Progenitor cell of endocrine pancreas (in vitro differentiated cells): ENCODE measurements around the gene ZDHHC8. TPM values are rescaled to one million over a fixed set of nuclear protein-coding genes. Genes with fewer than 3 reads are reported as not detected.

Source experiments
- DNase-seq: peaks from one replicate; pipeline ENCODE4 v3.0.0; 2021; ENCODE audit warnings: low spot score; ENCODE audit not compliant: unreplicated experiment
- H3K27ac Mint-ChIP-seq: 2 replicates; pipeline ENCODE4 v1.8.0; 2021; ENCODE audit warnings: mild to moderate bottlenecking, moderate library complexity, mixed read lengths
- H3K27me3 Mint-ChIP-seq: 2 replicates; pipeline ENCODE4 v1.8.0; 2021; ENCODE audit warnings: mixed read lengths
- H3K36me3 Mint-ChIP-seq: 2 replicates; pipeline ENCODE4 v1.8.0; 2022; ENCODE audit warnings: mixed read lengths; ENCODE audit not compliant: insufficient read depth
- H3K4me1 Mint-ChIP-seq: 2 replicates; pipeline ENCODE4 v1.8.0; 2021; ENCODE audit warnings: low read depth, mixed read lengths
- H3K4me3 Mint-ChIP-seq: 2 replicates; pipeline ENCODE4 v1.8.0; 2021; ENCODE audit warnings: low read depth, mild to moderate bottlenecking, moderate library complexity, mixed read lengths
- H3K9me3 Mint-ChIP-seq: 2 replicates; pipeline ENCODE4 v1.8.0; 2021; ENCODE audit warnings: low read depth, mixed read lengths
- total RNA-seq: library from RNA; stranded (reverse); gene quantifications from 2 replicates; pipeline ENCODE4 v1.2.1, GENCODE V29; 2021
- TF ChIP-seq, protein P1 (sequence below): fragments of 200-600 bp; sonication (generic); IDR thresholded peaks from one replicate; pipeline ENCODE4 v1.5.0; 2021; ENCODE audit warnings: antibody characterized with exemption, mild to moderate bottlenecking; ENCODE audit not compliant: unreplicated experiment

Gene ZDHHC8
- total RNA-seq, 1 donor from 2014 or later: 82.1 TPM

DNA sequence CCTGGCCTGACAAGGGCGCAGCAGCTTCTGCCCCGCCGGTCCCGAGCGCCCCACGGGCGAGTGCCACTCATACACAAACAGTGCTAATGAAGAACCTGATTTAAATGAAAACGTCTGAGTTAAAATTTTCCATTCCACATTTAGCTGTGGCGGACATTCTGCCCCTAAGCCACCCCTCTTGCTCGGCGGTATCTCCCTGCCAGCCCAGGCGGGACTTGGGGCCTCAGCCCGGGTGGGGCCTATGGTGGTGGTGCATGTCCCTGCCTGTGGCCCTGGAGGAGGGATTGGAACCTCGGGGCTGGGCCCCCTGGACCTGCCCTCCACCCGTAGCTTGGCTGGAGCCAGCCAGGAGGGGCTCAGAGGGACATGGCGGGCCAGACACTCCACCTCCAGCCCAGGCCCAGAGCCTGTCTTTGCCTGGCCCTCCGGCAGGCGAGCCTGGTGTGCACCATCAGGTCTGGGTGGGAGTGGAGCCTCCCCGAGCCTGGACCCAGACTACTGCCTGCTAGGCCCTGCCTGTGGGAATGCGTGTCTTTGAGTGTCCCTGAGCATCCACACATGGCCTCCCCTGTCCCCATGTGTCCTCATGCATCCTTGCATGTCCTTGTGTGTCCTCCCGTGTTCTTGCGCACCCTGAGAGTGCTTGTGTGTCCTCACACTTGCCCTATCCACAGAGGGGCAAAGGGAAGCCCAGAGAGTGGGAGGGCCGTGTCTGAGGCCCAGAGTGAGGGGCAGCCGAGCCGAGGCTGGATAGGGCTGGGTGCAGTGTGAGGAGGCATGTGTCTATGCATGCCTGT, 4.4 kb downstream of the ZDHHC8 start:
- Mint-ChIP-seq H3K27ac (no peak overlapping the region), H3K27me3 (no peaks in the 10 kb centered on the region), H3K4me3 (no peak overlapping the region), H3K9me3 (no peaks in the 10 kb centered on the region), H3K4me1 (peaks cover 4% of the 10 kb centered on the region), H3K36me3 (no peaks in the 10 kb centered on the region)
- no peak for DNase-seq
- TF ChIP-seq, protein P1, sequence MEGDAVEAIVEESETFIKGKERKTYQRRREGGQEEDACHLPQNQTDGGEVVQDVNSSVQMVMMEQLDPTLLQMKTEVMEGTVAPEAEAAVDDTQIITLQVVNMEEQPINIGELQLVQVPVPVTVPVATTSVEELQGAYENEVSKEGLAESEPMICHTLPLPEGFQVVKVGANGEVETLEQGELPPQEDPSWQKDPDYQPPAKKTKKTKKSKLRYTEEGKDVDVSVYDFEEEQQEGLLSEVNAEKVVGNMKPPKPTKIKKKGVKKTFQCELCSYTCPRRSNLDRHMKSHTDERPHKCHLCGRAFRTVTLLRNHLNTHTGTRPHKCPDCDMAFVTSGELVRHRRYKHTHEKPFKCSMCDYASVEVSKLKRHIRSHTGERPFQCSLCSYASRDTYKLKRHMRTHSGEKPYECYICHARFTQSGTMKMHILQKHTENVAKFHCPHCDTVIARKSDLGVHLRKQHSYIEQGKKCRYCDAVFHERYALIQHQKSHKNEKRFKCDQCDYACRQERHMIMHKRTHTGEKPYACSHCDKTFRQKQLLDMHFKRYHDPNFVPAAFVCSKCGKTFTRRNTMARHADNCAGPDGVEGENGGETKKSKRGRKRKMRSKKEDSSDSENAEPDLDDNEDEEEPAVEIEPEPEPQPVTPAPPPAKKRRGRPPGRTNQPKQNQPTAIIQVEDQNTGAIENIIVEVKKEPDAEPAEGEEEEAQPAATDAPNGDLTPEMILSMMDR: no peak

DNA sequence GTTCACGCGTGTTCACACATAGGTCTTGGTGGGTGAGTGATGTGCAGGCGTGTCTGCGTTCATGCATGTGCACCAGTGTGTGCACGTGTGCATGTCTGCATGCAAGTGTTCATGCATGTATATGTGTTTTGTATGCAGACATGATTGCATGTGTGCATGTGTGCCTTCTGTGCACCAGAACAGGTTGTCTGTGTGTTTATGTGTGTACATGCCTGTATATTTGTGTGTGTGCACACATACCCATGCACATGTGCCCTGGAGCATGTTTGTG, 4.9 kb downstream of the ZDHHC8 start:
- H3K4me1 Mint-ChIP-seq: peaks cover 4% of the 10 kb centered on the region
- H3K27me3 Mint-ChIP-seq: no peaks in the 10 kb centered on the region
- H3K36me3 Mint-ChIP-seq: no peaks in the 10 kb centered on the region
- H3K4me3 Mint-ChIP-seq: no peak overlapping the region
- TF ChIP-seq, protein P1: no peak
- H3K9me3 Mint-ChIP-seq: no peaks in the 10 kb centered on the region
- H3K27ac Mint-ChIP-seq: no peak overlapping the region
- no peak for DNase-seq

DNA sequence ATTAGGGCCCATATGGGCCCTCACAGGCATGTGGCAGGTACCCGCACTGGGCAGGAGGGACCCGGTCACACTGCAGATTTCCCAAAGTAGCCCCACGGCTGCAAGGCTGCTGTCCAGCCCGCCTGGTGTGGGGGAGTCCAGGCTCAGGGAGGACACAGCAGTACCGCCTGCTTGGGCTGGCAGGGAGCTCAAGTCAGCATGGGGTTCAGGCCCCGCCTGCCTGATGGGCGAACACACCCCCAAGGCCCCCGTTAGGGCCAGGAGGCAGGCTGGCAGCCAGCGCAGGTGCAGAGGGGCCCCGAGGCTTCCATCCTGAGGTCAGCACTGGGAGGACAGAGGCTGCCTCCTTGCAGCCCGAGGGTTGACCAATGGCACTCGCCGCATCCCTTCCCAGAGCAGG, 5.5 kb downstream of the ZDHHC8 start:
- Mint-ChIP-seq H3K27ac (no peak overlapping the region), H3K27me3 (no peaks in the 10 kb centered on the region), H3K36me3 (no peaks in the 10 kb centered on the region), H3K4me1 (peaks cover 4% of the 10 kb centered on the region), H3K9me3 (no peaks in the 10 kb centered on the region), H3K4me3 (no peak overlapping the region)
- TF ChIP-seq, protein P1: no peak
- no peak for DNase-seq

DNA sequence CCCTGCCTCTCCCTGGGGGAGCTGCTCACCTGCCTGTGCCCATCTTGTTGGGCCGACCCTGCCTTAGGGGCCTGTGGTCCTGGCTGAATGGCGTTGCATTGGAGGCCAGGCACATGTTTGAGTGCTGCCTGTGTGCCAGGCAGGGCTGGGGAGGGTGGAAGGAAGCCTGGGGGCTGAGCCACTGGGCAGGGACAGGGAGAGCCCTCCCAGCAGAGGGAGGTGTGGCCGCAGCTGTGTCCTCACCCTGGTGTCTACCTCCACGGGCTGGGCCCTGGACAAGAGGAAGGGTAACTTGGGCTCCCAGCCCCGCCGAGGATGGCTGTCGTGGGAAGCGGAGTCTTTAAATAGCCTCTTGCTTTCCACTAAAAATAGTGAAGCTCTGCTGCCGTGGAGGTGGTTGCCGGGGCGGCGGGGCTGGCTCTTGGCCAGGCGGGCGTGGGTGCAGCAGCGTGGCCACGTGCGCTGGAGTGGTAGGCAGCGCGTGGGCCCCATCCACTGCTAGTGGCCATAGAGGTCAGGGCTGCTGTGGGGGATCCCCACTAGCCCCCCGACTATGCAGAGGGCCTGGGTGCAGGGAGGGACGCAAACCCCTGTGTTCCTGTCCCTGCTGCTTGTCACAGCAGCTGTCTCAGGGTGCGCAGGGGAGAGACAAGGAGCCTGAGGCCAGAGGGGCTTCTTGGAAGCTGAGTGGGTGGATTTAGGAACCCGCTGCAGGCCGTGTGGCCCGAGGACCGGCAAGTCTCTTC, 6.2 kb downstream of the ZDHHC8 start:
- H3K27me3 Mint-ChIP-seq: no peaks in the 10 kb centered on the region
- peaks cover 4% of the 10 kb centered on the region for H3K4me1 Mint-ChIP-seq
- TF ChIP-seq, protein P1: no peak
- H3K27ac Mint-ChIP-seq: no peak overlapping the region
- H3K9me3 Mint-ChIP-seq: no peaks in the 10 kb centered on the region
- H3K4me3 Mint-ChIP-seq: no peak overlapping the region
- DNase-seq: no peak
- no peaks in the 10 kb centered on the region for H3K36me3 Mint-ChIP-seq

DNA sequence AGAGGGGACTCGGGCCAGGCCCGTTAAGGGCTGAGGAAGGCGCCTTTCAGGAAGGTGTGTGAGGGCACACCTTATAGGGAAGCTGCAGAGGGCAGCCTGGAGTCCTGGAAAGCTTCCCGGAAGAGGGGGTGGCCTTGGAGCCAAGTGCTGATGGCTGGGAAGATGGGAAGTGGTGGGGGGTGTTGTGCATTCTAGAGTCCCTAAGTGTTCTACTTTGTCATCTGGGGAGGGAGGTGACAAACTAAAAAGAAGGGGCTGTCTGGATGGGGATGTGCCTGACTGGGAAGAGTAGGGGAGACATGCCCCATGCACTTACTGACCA, 6.8 kb downstream of the ZDHHC8 start:
- Mint-ChIP-seq H3K27me3 (no peaks in the 10 kb centered on the region), H3K4me1 (peaks cover under 1% of the 10 kb centered on the region), H3K9me3 (no peaks in the 10 kb centered on the region), H3K27ac (no peak overlapping the region), H3K36me3 (no peaks in the 10 kb centered on the region), H3K4me3 (no peak overlapping the region)
- TF ChIP-seq, protein P1: no peak
- DNase-seq: no peak
